C4-2B (cell line): ENCODE results near the gene TICAM2.

Source experiments
- CTCF ChIP-seq: fragments of 450-650 bp; conservative IDR thresholded peaks from 2 replicates; pipeline ENCODE4 v1.5.1; 2017; ENCODE audit warnings: mild to moderate bottlenecking
- ZFX ChIP-seq: fragments of 450-650 bp; IDR thresholded peaks from 2 replicates; pipeline ENCODE4 v1.6.1; 2017

GRCh38 chr5:115578657-115579056 lies 23.6 kb downstream of the TICAM2 start:
- no peak for TF ChIP-seq CTCF
- TF ChIP-seq ZFX, result no peak
